B cell (primary cell): Measurements from ENCODE around the gene PANX3.

Source experiments
- CTCF ChIP-seq: fragments of 200-600 bp; IDR thresholded peaks from one replicate; pipeline ENCODE4 v1.8.0; 2022; ENCODE audit warnings: antibody characterized with exemption, mild to moderate bottlenecking
- EZH2 ChIP-seq: IDR thresholded peaks from 2 replicates; pipeline ENCODE4 v1.6.1; 2012; ENCODE audit warnings: borderline replicate concordance, low read depth, mild to moderate bottlenecking, moderate library complexity, low read length; ENCODE audit not compliant: insufficient read depth, poor library complexity, severe bottlenecking

- TF ChIP-seq CTCF, result no peak
- TF ChIP-seq EZH2, result no peak
Measured at GRCh38 chr11:124578761-124579160, 32.5 kb upstream of the PANX3 start.
